Measurements from ENCODE around the gene TEKT4.

DNA sequence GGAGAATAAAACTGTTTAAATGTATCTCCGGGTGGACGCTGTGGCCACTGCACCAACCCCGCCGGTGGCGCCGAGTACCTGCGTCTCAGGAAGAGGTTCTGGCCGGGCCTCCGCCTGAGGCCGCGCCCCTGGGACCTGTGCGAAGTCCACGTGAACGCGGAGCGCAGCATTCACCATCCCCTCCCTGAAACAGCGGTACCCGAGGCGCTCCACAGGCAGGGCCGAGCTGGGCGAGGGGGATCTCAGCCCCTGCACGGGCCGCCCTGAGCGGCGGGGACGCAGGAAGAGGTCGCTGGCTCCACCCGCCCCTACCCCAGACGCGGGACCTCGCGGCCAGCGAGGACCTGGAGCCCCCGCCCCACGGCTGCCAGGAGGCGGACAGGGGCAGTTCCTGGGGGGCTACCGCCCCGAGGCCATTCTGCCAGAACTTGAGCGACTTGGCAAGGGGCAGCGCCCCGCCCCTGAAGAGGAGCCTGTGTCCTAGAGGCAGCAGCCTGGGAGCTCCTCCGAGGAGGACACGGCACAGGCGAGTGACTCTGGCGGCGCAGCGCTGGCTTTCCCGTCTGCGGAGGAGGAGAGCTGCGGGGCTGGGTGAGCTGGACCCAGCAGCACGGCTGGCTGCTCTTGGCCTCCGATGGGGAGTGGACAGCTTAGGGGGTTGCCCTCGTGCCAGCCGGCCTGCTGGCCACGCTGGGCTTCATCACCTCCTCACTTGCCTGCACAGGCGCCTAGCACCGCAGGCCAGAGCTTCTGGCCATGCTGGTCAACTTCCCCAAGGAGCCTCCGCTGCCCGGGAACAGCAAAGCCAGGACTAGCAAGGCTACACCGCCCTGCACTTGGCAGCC is 9.7 kb upstream of the TEKT4 start:
- TF ChIP-seq, protein P1, sequence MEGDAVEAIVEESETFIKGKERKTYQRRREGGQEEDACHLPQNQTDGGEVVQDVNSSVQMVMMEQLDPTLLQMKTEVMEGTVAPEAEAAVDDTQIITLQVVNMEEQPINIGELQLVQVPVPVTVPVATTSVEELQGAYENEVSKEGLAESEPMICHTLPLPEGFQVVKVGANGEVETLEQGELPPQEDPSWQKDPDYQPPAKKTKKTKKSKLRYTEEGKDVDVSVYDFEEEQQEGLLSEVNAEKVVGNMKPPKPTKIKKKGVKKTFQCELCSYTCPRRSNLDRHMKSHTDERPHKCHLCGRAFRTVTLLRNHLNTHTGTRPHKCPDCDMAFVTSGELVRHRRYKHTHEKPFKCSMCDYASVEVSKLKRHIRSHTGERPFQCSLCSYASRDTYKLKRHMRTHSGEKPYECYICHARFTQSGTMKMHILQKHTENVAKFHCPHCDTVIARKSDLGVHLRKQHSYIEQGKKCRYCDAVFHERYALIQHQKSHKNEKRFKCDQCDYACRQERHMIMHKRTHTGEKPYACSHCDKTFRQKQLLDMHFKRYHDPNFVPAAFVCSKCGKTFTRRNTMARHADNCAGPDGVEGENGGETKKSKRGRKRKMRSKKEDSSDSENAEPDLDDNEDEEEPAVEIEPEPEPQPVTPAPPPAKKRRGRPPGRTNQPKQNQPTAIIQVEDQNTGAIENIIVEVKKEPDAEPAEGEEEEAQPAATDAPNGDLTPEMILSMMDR (conservative IDR thresholded peaks at IDR 0.05) = no peak
- TF ChIP-seq EZH2 (IDR thresholded peaks at IDR 0.05; ENCODE audit: low read depth) = no peak

Measured in PC-9 (cell line).